ENCODE measurements around the gene HDAC10. TPM values are rescaled to one million over a fixed set of nuclear protein-coding genes. Genes with fewer than 3 reads are reported as not detected.

The HDAC10 gene
- total RNA-seq, 1 donor from 2014 or later, result 42.1 TPM

DNA sequence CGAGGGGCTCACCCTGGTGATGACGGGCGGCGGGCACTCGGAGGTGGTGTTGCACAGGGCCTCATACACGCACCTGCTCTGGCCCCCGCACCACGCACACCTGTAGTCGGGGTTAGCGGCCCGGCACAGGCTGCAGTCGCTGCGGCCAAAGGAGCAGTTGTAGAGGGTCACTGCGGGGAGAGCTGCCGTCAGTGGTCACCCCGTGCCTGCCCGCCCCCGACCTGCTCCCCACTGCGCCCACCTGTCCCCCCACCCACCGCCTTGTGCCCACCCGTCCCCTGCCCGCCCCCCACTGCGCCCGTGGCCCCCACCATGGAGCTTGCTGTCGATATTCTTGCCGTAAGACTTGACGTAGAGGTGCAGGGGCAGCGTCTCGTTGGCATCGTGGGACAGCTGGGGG, 32.8 kb upstream of the HDAC10 start:
- H3K27me3 Mint-ChIP-seq (ENCODE audit: unreplicated experiment), result peaks cover 6% of the 10 kb centered on the region
- no peak for DNase-seq (ENCODE audit: low spot score)
- H3K36me3 Mint-ChIP-seq (ENCODE audit: low read depth, unreplicated experiment), result no peaks in the 10 kb centered on the region
- no peaks in the 10 kb centered on the region for H3K9me3 Mint-ChIP-seq (ENCODE audit: unreplicated experiment)
- no peaks in the 10 kb centered on the region for H3K4me1 Mint-ChIP-seq (ENCODE audit: unreplicated experiment)
- TF ChIP-seq, protein P1, sequence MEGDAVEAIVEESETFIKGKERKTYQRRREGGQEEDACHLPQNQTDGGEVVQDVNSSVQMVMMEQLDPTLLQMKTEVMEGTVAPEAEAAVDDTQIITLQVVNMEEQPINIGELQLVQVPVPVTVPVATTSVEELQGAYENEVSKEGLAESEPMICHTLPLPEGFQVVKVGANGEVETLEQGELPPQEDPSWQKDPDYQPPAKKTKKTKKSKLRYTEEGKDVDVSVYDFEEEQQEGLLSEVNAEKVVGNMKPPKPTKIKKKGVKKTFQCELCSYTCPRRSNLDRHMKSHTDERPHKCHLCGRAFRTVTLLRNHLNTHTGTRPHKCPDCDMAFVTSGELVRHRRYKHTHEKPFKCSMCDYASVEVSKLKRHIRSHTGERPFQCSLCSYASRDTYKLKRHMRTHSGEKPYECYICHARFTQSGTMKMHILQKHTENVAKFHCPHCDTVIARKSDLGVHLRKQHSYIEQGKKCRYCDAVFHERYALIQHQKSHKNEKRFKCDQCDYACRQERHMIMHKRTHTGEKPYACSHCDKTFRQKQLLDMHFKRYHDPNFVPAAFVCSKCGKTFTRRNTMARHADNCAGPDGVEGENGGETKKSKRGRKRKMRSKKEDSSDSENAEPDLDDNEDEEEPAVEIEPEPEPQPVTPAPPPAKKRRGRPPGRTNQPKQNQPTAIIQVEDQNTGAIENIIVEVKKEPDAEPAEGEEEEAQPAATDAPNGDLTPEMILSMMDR (IDR thresholded peaks at IDR 0.05; ENCODE audit: unreplicated experiment), result no peak
- no peak overlapping the region for H3K27ac Mint-ChIP-seq (ENCODE audit: unreplicated experiment)
- H3K4me3 Mint-ChIP-seq (ENCODE audit: unreplicated experiment), result no peak overlapping the region

DNA sequence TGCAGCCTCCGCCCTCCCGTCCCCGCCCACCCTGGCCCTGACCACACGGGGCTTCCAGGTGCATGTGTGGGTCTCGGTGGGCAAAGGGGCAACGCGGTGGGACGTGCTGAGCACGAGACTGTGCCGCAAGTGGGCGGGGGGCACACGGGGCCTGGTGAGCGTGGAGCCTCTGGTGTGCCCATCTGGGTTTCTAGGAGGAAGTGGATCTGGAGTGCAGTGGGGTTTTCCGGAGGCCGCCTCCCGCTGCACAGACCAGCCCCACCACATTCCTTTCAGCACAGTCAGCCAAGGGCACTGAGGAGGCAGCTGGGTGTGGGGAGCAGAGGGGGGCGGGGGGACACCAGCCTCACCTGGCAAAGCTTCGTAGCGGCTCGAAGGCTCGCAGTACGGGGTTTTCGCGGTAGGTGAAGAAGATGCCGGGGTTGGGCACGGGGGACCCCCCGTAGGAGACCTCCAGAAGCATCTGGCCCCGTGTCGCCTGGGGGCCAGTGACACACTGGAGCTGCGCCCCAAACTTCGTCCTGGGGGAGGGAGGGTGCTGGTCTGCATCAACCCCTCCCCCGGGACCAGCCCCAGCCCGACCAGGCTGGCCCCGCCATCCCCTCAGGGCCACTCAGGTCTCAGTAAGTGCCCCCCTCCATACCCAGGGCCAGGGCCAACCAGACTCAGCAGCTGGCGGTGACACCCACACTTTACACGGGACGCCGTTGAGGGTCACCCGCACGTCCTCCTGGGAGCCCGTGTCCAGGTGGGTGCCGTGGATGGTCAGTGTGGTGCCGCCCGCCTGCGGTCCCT, 31.5 kb upstream of the HDAC10 start:
- Mint-ChIP-seq H3K9me3 (ENCODE audit: unreplicated experiment) (no peaks in the 10 kb centered on the region), H3K4me1 (ENCODE audit: unreplicated experiment) (no peaks in the 10 kb centered on the region), H3K27ac (ENCODE audit: unreplicated experiment) (no peak overlapping the region), H3K36me3 (ENCODE audit: low read depth, unreplicated experiment) (no peaks in the 10 kb centered on the region), H3K27me3 (ENCODE audit: unreplicated experiment) (peaks cover 5% of the 10 kb centered on the region), H3K4me3 (ENCODE audit: unreplicated experiment) (no peak overlapping the region)
- DNase-seq (ENCODE audit: low spot score), result no peak
- TF ChIP-seq, protein P1 (IDR thresholded peaks at IDR 0.05; ENCODE audit: unreplicated experiment), result no peak

DNA sequence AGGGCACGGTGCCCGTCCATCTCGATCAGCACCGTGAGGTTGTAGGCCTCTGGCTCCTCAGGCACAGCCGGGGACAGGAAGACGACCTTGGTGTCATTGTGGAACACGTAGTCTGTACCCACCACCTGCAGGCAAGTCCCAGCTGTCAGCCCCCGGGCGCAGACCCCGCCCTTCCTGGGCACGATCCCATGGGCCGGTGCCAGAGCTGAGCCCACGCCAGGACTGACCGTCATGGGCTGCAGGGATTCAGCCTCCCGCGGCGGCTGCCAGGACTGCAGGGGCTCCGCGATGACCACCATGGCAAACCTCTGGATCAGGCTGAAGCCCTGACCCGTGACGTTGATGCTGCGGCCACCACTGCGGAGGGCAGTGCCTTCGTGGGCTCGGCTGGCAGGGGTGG, 30.9 kb upstream of the HDAC10 start:
- no peak overlapping the region for H3K27ac Mint-ChIP-seq (ENCODE audit: unreplicated experiment)
- no peaks in the 10 kb centered on the region for H3K36me3 Mint-ChIP-seq (ENCODE audit: low read depth, unreplicated experiment)
- DNase-seq (ENCODE audit: low spot score), result no peak
- no peaks in the 10 kb centered on the region for H3K4me1 Mint-ChIP-seq (ENCODE audit: unreplicated experiment)
- TF ChIP-seq, protein P1 (IDR thresholded peaks at IDR 0.05; ENCODE audit: unreplicated experiment), result no peak
- H3K9me3 Mint-ChIP-seq (ENCODE audit: unreplicated experiment), result no peaks in the 10 kb centered on the region
- no peak overlapping the region for H3K4me3 Mint-ChIP-seq (ENCODE audit: unreplicated experiment)
- peaks cover 11% of the 10 kb centered on the region for H3K27me3 Mint-ChIP-seq (ENCODE audit: unreplicated experiment)

DNA sequence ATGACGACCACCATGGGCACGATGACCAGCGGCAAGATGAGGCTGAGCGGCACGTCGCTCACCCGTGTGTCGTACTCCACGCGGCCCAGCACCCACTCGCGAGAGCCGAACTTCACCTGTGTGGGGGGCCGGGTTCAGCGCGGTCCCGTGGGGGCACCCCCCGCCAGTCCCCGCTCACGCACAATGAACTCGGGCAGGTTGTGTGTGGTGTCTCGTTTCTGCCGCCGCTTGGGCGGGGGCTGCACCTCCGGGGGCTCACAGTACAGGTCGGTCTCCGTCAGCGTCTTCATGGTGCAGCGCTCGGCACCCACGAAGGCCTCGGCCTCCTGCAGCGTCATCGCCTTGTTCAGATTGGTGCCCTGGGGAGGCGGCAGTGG, 30.3 kb upstream of the HDAC10 start:
- H3K4me1 Mint-ChIP-seq (ENCODE audit: unreplicated experiment), result no peaks in the 10 kb centered on the region
- TF ChIP-seq, protein P1 (IDR thresholded peaks at IDR 0.05; ENCODE audit: unreplicated experiment), result no peak
- peaks cover 13% of the 10 kb centered on the region for H3K27me3 Mint-ChIP-seq (ENCODE audit: unreplicated experiment)
- no peaks in the 10 kb centered on the region for H3K36me3 Mint-ChIP-seq (ENCODE audit: low read depth, unreplicated experiment)
- H3K27ac Mint-ChIP-seq (ENCODE audit: unreplicated experiment), result no peak overlapping the region
- DNase-seq (ENCODE audit: low spot score), result no peak
- H3K9me3 Mint-ChIP-seq (ENCODE audit: unreplicated experiment), result no peaks in the 10 kb centered on the region
- H3K4me3 Mint-ChIP-seq (ENCODE audit: unreplicated experiment), result no peak overlapping the region

DNA sequence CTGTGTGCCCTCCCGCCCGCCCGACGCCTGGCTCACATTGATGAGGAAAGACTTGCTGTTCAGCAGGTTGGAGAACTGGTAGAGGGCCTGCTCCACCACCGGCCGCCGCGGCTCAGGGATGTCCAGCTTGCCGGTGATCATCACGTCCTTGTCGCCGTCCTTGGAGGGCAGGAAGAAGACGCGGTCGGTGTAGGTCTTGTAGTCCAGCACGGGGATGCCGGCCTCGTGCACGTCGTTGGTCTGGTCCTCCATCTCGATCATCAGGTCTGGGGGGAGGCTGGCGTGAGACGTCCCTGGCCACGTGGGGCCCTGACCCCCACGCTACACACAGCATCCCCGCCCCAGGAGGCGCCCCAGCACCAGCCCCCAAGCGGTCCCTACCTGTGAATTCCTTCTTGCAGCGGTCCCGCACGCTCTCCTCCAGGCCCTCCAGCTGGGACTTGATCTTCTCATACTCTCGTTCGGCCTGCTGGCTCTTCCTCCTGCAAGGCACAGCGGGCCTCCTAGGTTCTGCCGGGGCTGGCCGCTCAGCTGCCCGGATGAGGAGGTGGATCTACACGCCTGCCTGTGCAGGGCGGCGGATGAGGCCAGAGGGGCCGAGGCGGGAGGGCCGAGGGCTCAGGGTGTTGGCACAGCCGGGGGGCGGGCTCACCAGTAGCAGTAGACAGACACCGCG, 29.8 kb upstream of the HDAC10 start:
- H3K27me3 Mint-ChIP-seq (ENCODE audit: unreplicated experiment), result peaks cover 10% of the 10 kb centered on the region
- H3K4me3 Mint-ChIP-seq (ENCODE audit: unreplicated experiment), result no peak overlapping the region
- no peaks in the 10 kb centered on the region for H3K9me3 Mint-ChIP-seq (ENCODE audit: unreplicated experiment)
- no peaks in the 10 kb centered on the region for H3K4me1 Mint-ChIP-seq (ENCODE audit: unreplicated experiment)
- H3K27ac Mint-ChIP-seq (ENCODE audit: unreplicated experiment), result no peak overlapping the region
- peaks cover under 1% of the 10 kb centered on the region for H3K36me3 Mint-ChIP-seq (ENCODE audit: low read depth, unreplicated experiment)
- TF ChIP-seq, protein P1 (IDR thresholded peaks at IDR 0.05; ENCODE audit: unreplicated experiment), result no peak
- DNase-seq (ENCODE audit: low spot score), result no peak

Data from endothelial cell (in vitro differentiated cells).